NOMO-1 (cell line): Measurements from ENCODE around the gene SEMA3E.
"Not testable (repeated sequence)": the region's sequence is repeated elsewhere in the genome, so short reads cannot be mapped to it uniquely, and the experiment has no call there.

Experiments used
- DNase-seq, 2 experiments: peaks; one replicate each; lab custom pipeline; 2025; ENCODE audit not compliant: unreplicated experiment in 2 of 2; lab: John Stamatoyannopoulos, UW

The SEMA3E gene

GRCh38 chr7:83457022-83457892, 191.7 kb downstream of the SEMA3E start:
- peak in 1 of 2 experiments; percentile 22 for DNase-seq

- DNase-seq = no peak
Measured at GRCh38 chr7:83456413-83456812, 192.5 kb downstream of the SEMA3E start.

DNA sequence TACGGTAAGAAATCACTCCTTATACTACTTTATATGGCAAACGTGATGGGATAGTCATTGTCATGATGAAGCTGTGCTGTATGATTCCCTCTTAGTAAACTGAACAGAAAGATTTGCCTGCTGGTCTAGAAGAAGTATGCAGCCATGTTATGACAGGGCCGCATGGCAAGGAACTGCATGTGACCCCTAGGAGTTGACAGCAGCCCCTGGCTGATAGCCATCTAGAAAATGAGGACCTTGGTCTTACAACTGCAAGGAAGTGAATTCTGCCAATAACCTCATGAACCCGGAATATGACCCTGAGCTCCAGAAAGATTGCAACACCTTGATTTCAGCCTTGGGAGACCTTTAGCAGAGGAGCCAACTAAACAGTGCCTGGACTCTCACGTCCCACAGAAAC, 193.3 kb downstream of the SEMA3E start:
- no peak for DNase-seq

GRCh38 chr7:83452256-83452655, 196.7 kb downstream of the SEMA3E start:
- DNase-seq = no peak

DNA sequence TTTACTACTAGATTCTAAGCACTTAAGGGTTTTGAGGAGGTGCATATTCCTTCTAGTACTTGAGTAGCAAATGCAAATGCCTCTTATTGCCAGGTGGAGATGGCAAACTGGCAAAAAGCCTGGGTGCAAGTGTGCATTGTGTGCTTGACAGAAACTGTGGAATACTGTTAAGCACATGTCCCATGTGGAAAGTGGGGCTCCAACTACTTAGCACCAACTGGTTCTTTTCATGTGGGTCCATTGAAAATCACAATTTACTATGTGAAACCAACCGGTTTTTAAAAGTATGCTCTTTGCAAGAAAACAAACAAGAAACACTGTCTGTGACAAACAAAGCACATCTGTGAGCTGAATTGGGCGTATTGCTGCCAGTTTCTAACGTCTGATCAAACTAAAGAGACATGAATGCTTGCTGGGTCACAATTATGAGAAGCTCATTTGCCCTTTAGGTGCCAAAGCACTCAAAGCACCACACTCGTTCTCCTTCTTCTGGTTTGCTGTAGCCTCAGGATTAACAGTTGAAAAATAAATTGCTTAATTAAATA, 197.4 kb downstream of the SEMA3E start:
- no peak for DNase-seq

GRCh38 chr7:83449781-83450180, 199.2 kb downstream of the SEMA3E start:
- no peak for DNase-seq

GRCh38 chr7:83447681-83448080, 201.3 kb downstream of the SEMA3E start:
- DNase-seq = no peak

GRCh38 chr7:83446102-83446669, 202.8 kb downstream of the SEMA3E start:
- DNase-seq = no peak

DNA sequence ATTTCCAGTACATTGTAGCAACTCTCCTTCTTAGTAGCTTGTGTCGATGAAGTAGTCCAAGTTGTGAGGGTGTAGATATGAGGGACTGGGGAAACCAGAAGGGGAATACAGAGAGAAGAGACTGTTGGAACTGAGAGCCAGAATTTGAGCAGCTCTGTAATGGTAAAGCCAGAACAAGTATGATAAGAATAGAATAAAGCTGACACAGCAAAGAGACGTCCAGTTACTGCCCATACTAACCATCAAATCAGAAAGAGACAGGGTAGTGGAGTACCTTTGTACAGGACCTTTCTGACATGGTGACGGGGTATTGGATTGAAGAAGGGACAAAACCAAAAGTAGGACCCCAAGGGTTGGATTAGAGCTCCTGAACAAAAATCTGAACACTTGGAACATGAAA, 206.0 kb downstream of the SEMA3E start:
- no peak for DNase-seq

DNA sequence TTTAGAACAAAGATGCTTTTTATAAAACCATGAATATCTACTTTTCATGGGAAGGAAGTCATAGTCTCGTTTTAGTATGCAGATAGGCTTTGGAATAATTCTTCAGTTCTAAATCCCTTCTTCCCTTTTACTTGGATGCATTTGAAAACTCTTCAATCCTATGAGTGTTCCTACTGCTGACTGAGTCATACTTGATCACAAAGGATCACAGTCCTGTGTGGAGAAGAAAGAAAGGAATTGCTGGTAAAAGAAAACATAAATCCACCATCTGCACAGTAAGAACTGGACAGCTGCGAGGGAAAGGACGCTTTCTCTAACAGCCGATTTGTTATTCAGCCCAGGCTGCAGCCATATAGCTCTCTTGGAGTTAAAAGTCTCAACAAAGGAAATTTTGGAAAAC, 209.9 kb downstream of the SEMA3E start:
- no peak for DNase-seq

- DNase-seq = not testable (repeated sequence)
Measured at GRCh38 chr7:83430289-83430688, 218.7 kb downstream of the SEMA3E start.

GRCh38 chr7:83429493-83429892, 219.4 kb downstream of the SEMA3E start:
- DNase-seq = no peak

GRCh38 chr7:83427884-83428283, 221.1 kb downstream of the SEMA3E start:
- no peak for DNase-seq

DNA sequence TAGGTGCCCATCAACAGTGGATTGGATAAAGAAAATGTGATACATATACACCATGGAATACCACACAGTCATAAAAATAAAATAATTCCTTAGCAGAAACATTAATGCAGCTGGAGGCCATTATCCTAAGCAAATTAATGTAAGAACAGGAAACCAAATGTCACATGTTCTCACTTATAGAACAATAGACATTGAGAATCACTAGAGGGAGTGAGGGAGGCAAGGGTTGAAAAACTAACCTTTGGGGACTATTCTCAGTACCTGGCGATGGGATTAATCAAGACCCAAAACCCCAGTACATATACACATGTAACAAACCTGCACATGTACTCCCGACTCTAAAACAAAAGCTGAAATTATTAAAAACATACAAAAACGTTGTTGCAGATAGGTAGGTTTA, 222.6 kb downstream of the SEMA3E start:
- no peak for DNase-seq

DNA sequence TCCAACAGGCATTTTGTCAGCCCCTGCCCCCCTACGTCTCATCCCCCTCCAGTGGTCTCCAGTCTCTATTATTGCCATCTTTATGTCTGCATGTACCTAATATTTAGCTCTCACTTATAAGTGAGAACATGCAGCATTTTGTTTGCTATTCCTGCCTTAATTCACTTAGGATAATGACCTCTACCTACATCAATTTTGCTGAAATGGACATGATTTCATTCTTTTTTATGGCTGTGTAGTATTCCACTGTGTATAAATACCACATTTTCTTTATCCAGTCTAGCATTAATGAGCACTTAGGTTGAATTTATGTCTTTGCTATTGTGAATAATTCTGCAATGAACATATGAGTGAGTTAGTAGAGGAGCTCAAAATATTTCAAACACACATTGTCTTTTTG, 229.9 kb downstream of the SEMA3E start:
- no peak for DNase-seq

GRCh38 chr7:83415840-83416239, 233.1 kb downstream of the SEMA3E start:
- DNase-seq = no peak

- no peak for DNase-seq
Measured at GRCh38 chr7:83414947-83415346, 234.0 kb downstream of the SEMA3E start.

DNA sequence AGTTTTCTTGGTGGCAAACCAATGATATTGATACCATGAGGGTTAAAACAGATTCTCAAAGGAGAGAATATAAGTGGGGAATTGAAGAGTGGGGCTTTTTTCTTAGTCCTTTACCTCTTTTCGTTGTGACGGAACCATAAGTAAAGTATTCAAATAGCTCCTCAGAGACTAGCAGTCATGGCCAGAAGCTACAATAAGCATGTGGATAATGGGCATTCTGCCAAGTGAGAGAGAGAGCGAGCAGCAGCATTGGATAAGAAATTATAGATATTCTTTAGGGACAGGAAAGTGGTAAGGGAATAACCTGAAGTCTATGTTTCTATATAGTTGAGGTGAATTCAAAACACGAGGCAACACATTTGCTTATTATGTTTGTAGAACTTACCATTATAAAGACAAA, 235.1 kb downstream of the SEMA3E start:
- DNase-seq = no peak

GRCh38 chr7:83413424-83413823, 235.5 kb downstream of the SEMA3E start:
- no peak for DNase-seq

DNA sequence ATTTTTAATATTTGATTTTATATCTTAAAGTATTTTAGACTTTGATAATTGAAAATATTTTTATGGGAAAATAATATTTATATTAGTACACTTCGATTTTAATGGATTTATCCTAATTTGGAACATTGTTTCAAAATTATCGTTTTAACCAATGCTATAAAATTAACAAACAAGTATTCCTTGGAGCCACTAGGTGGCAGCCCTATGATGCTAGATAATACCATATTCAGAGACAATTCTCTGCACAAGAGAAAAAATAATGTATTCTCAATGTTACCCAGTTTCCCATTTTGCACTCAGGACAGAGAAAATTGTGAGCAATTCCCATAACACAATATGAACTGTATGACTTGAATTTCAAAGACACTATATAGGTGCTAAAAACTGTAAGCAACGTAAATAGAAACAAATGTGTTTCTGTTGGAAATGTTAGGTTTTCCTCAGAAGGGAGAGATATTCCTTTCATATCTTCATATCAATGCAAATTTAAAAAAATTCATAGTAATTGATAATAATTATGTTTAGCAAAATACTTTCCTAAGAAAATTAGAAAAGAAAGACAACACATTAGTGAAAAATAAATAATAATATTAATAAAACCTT, 237.8 kb downstream of the SEMA3E start:
- peak; percentile 30 to 67 for DNase-seq

DNA sequence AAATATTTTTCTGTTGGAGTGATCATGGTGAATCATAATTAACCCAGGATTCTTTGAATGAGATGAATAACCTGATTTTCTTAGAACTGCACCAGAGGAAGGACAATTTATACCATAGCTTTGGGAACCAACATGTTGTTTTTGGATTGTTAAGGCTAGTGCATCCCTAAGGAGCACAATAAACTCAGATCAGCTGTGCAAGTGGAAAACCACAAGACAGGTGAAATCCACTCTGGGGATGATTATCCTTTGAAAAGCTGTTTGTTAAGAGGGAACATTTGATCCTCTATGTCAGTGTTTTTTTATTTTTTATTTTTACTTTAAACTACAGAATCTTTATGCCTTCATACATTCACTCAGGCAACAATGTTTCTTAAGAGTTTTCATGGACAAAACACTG, 254.2 kb downstream of the SEMA3E start:
- DNase-seq = no peak

DNA sequence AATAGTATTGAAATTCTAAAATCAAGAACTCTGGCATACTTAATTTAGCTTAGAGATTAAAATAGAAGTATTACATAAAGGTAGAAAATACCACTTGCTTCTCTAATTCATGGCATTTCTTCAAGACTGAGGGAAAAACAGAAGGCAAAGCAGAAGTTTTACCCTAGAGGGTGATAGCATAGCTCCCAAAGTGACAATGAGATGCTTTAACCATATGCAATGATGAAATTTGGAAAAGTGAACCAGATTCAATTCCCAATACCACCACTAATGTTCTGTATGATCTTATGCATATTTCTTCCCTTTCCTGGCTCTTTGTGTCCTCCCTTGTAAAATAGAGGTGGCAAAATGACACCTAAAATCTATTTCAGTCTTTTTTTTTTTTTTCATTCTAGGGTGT, 260.5 kb downstream of the SEMA3E start:
- DNase-seq = no peak
